Measurements from ENCODE around the gene ZNF526.

DNA sequence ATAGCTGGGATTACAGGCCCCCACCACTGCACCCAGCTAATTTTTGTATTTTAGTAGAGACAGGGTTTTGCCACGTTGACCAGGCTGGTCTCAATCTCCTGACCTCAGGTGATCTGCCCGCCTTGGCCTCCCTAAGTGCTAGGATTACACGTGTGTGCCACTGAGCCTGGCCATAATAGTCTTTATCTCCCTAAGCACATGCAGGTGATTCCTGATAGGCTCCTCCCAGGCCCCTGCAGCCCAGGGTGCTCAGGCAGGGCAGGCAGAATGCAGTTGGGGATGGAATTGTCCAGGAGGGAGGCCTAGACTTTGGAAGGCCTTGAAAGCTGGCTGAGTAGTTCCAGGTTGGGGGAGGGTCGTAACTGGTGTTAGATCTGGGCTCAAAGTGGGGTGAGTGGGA is 8.5 kb downstream of the ZNF526 start:
- TF ChIP-seq CTCF (conservative IDR thresholded peaks at IDR 0.05; ENCODE audit: low read length) = no peak
- TF ChIP-seq EZH2phosphoT487 (IDR thresholded peaks at IDR 0.05; ENCODE audit: borderline replicate concordance) = no peak

Measured in Loucy (cell line).